DOHH2 (cell line): Measurements from ENCODE around the gene ABHD12B.
"Not testable (repeated sequence)": the region's sequence is repeated elsewhere in the genome, so short reads cannot be mapped to it uniquely, and the experiment has no call there.

ENCODE experiments used
- H3F3A ChIP-seq: fragments of 200-600 bp; sonication (generic), shearing (Covaris generic); 2 replicates; pipeline ENCODE4 v1.6.0; 2016; ENCODE audit warnings: antibody characterized with exemption, mild to moderate bottlenecking; ENCODE audit not compliant: control insufficient read depth, insufficient read depth
- H3K27ac ChIP-seq: fragments of 200-600 bp; sonication (generic); 2 replicates; pipeline ENCODE4 v1.5.1; 2014; ENCODE audit warnings: low read depth, mild to moderate bottlenecking, low read length, moderate library complexity
- H3K27me3 ChIP-seq: fragments of 200-600 bp; sonication (generic); 2 replicates; pipeline ENCODE4 v1.6.1; 2014; ENCODE audit warnings: mild to moderate bottlenecking, low read length, mixed read lengths; ENCODE audit not compliant: control insufficient read depth
- H3K36me3 ChIP-seq: fragments of 200-600 bp; sonication (generic); 2 replicates; pipeline ENCODE4 v1.6.1; 2014; ENCODE audit warnings: mild to moderate bottlenecking, low read length, moderate library complexity, mixed read lengths; ENCODE audit not compliant: control insufficient read depth
- H3K4me1 ChIP-seq: fragments of 200-600 bp; sonication (generic); 2 replicates; pipeline ENCODE4 v1.6.1; 2014; ENCODE audit warnings: mild to moderate bottlenecking, low read length, mixed read lengths; ENCODE audit not compliant: control insufficient read depth
- H3K4me2 ChIP-seq: fragments of 200-600 bp; sonication (generic); 2 replicates; pipeline ENCODE4 v1.6.0; 2014; ENCODE audit warnings: mild to moderate bottlenecking, low read length, moderate library complexity
- H3K4me3 ChIP-seq: fragments of 200-600 bp; sonication (generic); 2 replicates; pipeline ENCODE4 v1.5.1; 2014; ENCODE audit warnings: mild to moderate bottlenecking, low read length, mixed read lengths
- H3K79me2 ChIP-seq: fragments of 200-600 bp; sonication (generic); 2 replicates; pipeline ENCODE4 v1.6.1; 2014; ENCODE audit warnings: mild to moderate bottlenecking, low read length, mixed read lengths; ENCODE audit not compliant: control insufficient read depth
- H3K9me2 ChIP-seq: fragments of 200-600 bp; sonication (generic); replicated peaks from 2 replicates; pipeline ENCODE4 v1.6.1; 2014; ENCODE audit warnings: mild to moderate bottlenecking, low read length, mixed read lengths; ENCODE audit not compliant: control insufficient read depth
- H3K9me3 ChIP-seq: fragments of 200-600 bp; sonication (generic); 2 replicates; pipeline ENCODE4 v1.6.1; 2014; ENCODE audit warnings: antibody characterized with exemption, low read length, mixed read lengths; ENCODE audit not compliant: control insufficient read depth, insufficient read depth
- H4K20me1 ChIP-seq: fragments of 200-600 bp; sonication (generic); 2 replicates; pipeline ENCODE4 v1.6.0; 2014; ENCODE audit warnings: low read depth, mild to moderate bottlenecking, antibody characterized with exemption, low read length, moderate library complexity; ENCODE audit not compliant: control insufficient read depth, insufficient read depth
- EZH2phosphoT487 ChIP-seq: fragments of 200-600 bp; sonication (generic); IDR thresholded peaks from 2 replicates; pipeline ENCODE4 v1.6.1; 2017; ENCODE audit warnings: borderline replicate concordance, mild to moderate bottlenecking, antibody characterized with exemption, low read length, moderate library complexity, mixed read lengths
- TF ChIP-seq, protein P1 (sequence below): fragments of 200-600 bp; sonication (generic); IDR thresholded peaks from one replicate; pipeline ENCODE4 v1.5.1; 2014; ENCODE audit warnings: antibody characterized with exemption, mild to moderate bottlenecking, low read depth, low read length; ENCODE audit not compliant: poor library complexity, severe bottlenecking

ABHD12B gene

DNA sequence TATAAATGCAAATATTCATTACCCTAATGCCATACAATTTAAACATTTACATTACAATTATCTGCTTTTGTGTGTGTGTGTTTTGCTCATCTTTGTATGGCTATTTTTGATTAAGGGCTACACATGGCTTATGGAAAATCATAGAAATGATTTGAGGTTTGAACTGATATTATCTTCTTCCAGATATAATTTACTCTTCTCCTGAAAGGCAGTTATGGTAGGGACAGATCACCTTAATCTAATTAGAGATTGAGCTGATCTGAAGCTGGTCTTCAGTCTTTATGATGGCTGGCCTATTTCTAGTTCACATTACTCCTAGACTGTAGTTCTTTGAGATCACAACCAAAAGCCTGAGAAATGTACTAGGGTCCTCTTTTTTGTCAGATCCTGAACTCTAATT lies 15.6 kb downstream of the ABHD12B start:
- Histone ChIP-seq H3F3A (no peaks in the 10 kb centered on the region), H3K36me3 (no peaks in the 10 kb centered on the region), H3K9me3 (no peaks in the 10 kb centered on the region), H3K4me1 (no peaks in the 10 kb centered on the region), H3K27me3 (peaks cover 17% of the 10 kb centered on the region), H3K4me2 (no peak overlapping the region), H3K4me3 (no peak overlapping the region), H3K9me2 (no peaks in the 10 kb centered on the region), H3K27ac (no peak overlapping the region), H4K20me1 (no peaks in the 10 kb centered on the region), H3K79me2 (no peaks in the 10 kb centered on the region)
- TF ChIP-seq, protein P1, sequence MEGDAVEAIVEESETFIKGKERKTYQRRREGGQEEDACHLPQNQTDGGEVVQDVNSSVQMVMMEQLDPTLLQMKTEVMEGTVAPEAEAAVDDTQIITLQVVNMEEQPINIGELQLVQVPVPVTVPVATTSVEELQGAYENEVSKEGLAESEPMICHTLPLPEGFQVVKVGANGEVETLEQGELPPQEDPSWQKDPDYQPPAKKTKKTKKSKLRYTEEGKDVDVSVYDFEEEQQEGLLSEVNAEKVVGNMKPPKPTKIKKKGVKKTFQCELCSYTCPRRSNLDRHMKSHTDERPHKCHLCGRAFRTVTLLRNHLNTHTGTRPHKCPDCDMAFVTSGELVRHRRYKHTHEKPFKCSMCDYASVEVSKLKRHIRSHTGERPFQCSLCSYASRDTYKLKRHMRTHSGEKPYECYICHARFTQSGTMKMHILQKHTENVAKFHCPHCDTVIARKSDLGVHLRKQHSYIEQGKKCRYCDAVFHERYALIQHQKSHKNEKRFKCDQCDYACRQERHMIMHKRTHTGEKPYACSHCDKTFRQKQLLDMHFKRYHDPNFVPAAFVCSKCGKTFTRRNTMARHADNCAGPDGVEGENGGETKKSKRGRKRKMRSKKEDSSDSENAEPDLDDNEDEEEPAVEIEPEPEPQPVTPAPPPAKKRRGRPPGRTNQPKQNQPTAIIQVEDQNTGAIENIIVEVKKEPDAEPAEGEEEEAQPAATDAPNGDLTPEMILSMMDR = no peak
- no peak for TF ChIP-seq EZH2phosphoT487

DNA sequence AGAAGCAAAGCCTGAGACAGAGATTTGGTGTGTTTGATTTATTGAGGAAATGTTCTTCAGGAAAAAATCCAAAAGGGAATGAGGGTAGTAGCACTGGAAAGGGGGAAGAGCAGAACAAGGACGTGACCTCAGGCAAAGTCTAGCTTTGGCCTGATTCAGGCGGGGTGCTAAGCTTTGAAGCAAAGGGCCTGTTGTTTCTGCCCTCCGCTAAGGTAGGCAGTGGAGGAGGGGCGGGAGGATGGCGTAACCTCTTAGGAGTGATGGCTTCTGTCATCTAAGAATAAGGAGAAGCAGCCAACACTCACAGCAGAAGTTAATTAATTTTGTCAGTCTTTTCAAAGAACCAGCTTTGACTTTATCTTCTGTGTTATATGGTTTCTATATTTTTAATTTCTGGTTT lies 20.4 kb downstream of the ABHD12B start:
- Histone ChIP-seq H3K36me3 (no peaks in the 10 kb centered on the region), H3F3A (no peaks in the 10 kb centered on the region), H3K27ac (no peak overlapping the region), H3K27me3 (0 out of 2 replicates have a peak, but pooled peaks cover 3% of the 10 kb centered on the region), H3K9me2 (no peaks in the 10 kb centered on the region), H3K79me2 (no peaks in the 10 kb centered on the region), H3K4me2 (no peak overlapping the region), H3K4me1 (no peaks in the 10 kb centered on the region), H3K4me3 (no peak overlapping the region), H4K20me1 (no peaks in the 10 kb centered on the region), H3K9me3 (no peaks in the 10 kb centered on the region)
- TF ChIP-seq EZH2phosphoT487 = no peak
- TF ChIP-seq, protein P1 = no peak

DNA sequence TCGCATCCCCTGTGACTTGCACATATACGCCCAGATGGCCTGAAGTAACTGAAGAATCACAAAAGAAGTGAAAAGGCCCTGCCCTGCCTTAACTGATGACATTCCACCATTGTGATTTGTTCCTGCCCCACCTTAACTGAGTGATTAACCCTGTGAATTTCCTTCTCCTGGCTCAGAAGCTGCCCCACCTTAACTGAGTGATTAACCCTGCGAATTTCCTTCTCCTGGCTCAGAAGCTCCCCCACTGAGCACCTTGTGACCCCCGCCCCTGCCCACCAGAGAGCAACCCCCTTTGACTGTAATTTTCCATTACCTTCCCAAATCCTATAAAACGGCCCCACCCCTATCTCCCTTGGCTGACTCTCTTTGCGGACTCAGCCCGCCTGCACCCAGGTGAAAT lies 24.6 kb downstream of the ABHD12B start:
- not testable (repeated sequence) for H3F3A ChIP-seq, H3K9me3 ChIP-seq, H3K36me3 ChIP-seq, H4K20me1 ChIP-seq, H3K79me2 ChIP-seq, H3K9me2 ChIP-seq, H3K4me2 ChIP-seq, H3K27me3 ChIP-seq, H3K4me3 ChIP-seq, H3K27ac ChIP-seq, H3K4me1 ChIP-seq

DNA sequence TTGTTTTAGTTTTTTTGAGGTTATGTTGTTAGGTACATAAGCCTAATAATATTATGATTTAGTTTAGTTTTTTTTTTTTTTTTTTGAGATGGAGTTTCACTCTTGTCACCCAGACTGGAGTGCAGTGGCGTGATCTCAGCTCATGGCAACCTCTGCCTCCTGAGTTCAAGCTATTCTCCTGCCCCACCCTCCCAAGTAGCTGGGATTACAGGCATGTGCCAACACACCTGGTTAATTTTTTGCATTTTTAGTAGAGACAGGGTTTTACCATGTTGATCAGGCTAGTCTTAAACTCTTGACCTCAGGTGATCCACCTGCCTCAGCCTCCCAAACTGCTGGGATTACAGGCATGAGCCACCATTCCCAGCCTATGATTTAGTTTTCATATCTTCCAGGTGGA lies 25.2 kb downstream of the ABHD12B start:
- H3K4me3 ChIP-seq, H3K36me3 ChIP-seq: not testable (repeated sequence)

More for the DNA sequence above, 25.2 kb downstream of the ABHD12B start:
- not testable (repeated sequence) for H3K9me2 ChIP-seq, H3K4me2 ChIP-seq, H3K27me3 ChIP-seq, H3K79me2 ChIP-seq, H3F3A ChIP-seq, H3K9me3 ChIP-seq, H3K27ac ChIP-seq, H4K20me1 ChIP-seq
- H3K4me1 ChIP-seq = peaks cover 14% of the 10 kb centered on the region
